ENCODE measurements around the gene HOXA4.

Gene HOXA4

GRCh38 chr7:27101957-27102580 is 28.5 kb downstream of the HOXA4 start:
- H3K4me3 ChIP-seq (ENCODE audit: low read depth, low read length) = peak overlapping the region; percentile 44
- TF ChIP-seq CTCF (IDR thresholded peaks at IDR 0.05; ENCODE audit: low read depth, low read length, missing control alignments) = no peak
- no peak overlapping the region for H3K27ac ChIP-seq
- in situ Hi-C loops (cut with HindIII; ENCODE audit: low pct_ligation_motif_present, low sequenced_read_pairs) = no loop called here
- no peak for DNase-seq
- peaks cover 97% of the 10 kb centered on the region for H3K27me3 ChIP-seq (replicated peaks)
- no peaks in the 10 kb centered on the region for H3K36me3 ChIP-seq (replicated peaks)

- in situ Hi-C loops (cut with HindIII; ENCODE audit: low pct_ligation_motif_present, low sequenced_read_pairs) = no loop called here
- DNase-seq = no peak
- no peak for TF ChIP-seq CTCF (IDR thresholded peaks at IDR 0.05; ENCODE audit: low read depth, low read length, missing control alignments)
- H3K36me3 ChIP-seq (replicated peaks) = no peaks in the 10 kb centered on the region
- no peak overlapping the region for H3K27ac ChIP-seq
- peak overlapping the region; percentile 44 for H3K4me3 ChIP-seq (ENCODE audit: low read depth, low read length)
- H3K27me3 ChIP-seq (replicated peaks) = peaks cover 99% of the 10 kb centered on the region
Measured at GRCh38 chr7:27101171-27101956, 29.2 kb downstream of the HOXA4 start.

GRCh38 chr7:27100694-27101170 is 29.8 kb downstream of the HOXA4 start:
- no peak for TF ChIP-seq CTCF (IDR thresholded peaks at IDR 0.05; ENCODE audit: low read depth, low read length, missing control alignments)
- Histone ChIP-seq H3K36me3 (replicated peaks) (no peaks in the 10 kb centered on the region), H3K4me3 (ENCODE audit: low read depth, low read length) (peak overlapping the region; percentile 44), H3K27ac (no peak overlapping the region), H3K27me3 (replicated peaks) (peaks cover 97% of the 10 kb centered on the region)
- no peak for DNase-seq
- in situ Hi-C loops (cut with HindIII; ENCODE audit: low pct_ligation_motif_present, low sequenced_read_pairs) = no loop called here

- no peak for DNase-seq
- Histone ChIP-seq H3K4me3 (ENCODE audit: low read depth, low read length) (peak overlapping the region; percentile 68), H3K27ac (no peak overlapping the region), H3K36me3 (replicated peaks) (no peaks in the 10 kb centered on the region), H3K27me3 (replicated peaks) (peaks cover 97% of the 10 kb centered on the region)
- in situ Hi-C loops (cut with HindIII; ENCODE audit: low pct_ligation_motif_present, low sequenced_read_pairs) = no loop called here
- TF ChIP-seq CTCF (IDR thresholded peaks at IDR 0.05; ENCODE audit: low read depth, low read length, missing control alignments) = no peak
Measured at GRCh38 chr7:27099453-27100370, 30.8 kb downstream of the HOXA4 start.

- Histone ChIP-seq H3K36me3 (replicated peaks) (no peaks in the 10 kb centered on the region), H3K4me3 (ENCODE audit: low read depth, low read length) (peak overlapping the region; percentile 68), H3K27me3 (replicated peaks) (peaks cover 97% of the 10 kb centered on the region), H3K27ac (no peak overlapping the region)
- DNase-seq = no peak
- in situ Hi-C loops (cut with HindIII; ENCODE audit: low pct_ligation_motif_present, low sequenced_read_pairs) = no loop called here
- TF ChIP-seq CTCF (IDR thresholded peaks at IDR 0.05; ENCODE audit: low read depth, low read length, missing control alignments) = no peak
Measured at GRCh38 chr7:27098578-27099451, 31.7 kb downstream of the HOXA4 start.
